Astrocyte (in vitro differentiated cells and primary cell): ENCODE measurements around the gene CALHM2. TPM values are rescaled to one million over a fixed set of nuclear protein-coding genes. Genes with fewer than 3 reads are reported as not detected.

Experiments
- DNase-seq: peaks from one replicate; pipeline ENCODE4 v3.0.0-alpha.2; 2010; ENCODE audit warnings: low read depth
- FAIRE-seq: peaks from 2 replicates; lab custom pipeline; 2011; peaks lifted over from hg19 to GRCh38; lab: Jason Lieb, UNC
- H2AFZ ChIP-seq: 2 replicates; pipeline ENCODE4 v1.6.0; 2012; ENCODE audit warnings: low read depth, low read length, inconsistent platforms
- H3K27ac ChIP-seq: 2 replicates; pipeline ENCODE4 v1.5.1; 2011; ENCODE audit warnings: low read depth, low read length, inconsistent platforms
- H3K27me3 ChIP-seq: 2 replicates; pipeline ENCODE4 v1.6.0; 2011; ENCODE audit warnings: low read length, inconsistent platforms; ENCODE audit not compliant: insufficient read depth
- H3K36me3 ChIP-seq: 2 replicates; pipeline ENCODE4 v1.5.1; 2011; ENCODE audit warnings: low read length, inconsistent platforms; ENCODE audit not compliant: insufficient read depth
- H3K4me1 ChIP-seq: 2 replicates; pipeline ENCODE4 v1.5.1; 2011; ENCODE audit warnings: low read length, inconsistent platforms; ENCODE audit not compliant: insufficient read depth
- H3K4me2 ChIP-seq: 2 replicates; pipeline ENCODE4 v1.6.0; 2012; ENCODE audit warnings: low read length, inconsistent platforms
- H3K4me3 ChIP-seq: 2 replicates; pipeline ENCODE4 v1.5.1; 2011; ENCODE audit warnings: low read depth, mild to moderate bottlenecking, low read length, inconsistent platforms; ENCODE audit not compliant: insufficient read depth
- H3K79me2 ChIP-seq: 2 replicates; pipeline ENCODE4 v1.6.0; 2012; ENCODE audit warnings: mild to moderate bottlenecking, low read length, inconsistent platforms; ENCODE audit not compliant: insufficient read depth
- H3K9ac ChIP-seq: 2 replicates; pipeline ENCODE4 v1.6.0; 2012; ENCODE audit warnings: mild to moderate bottlenecking, low read length, inconsistent platforms
- H3K9me3 ChIP-seq: 2 replicates; pipeline ENCODE4 v1.5.1; 2012; ENCODE audit warnings: low read depth, mild to moderate bottlenecking, low read length, inconsistent platforms; ENCODE audit not compliant: insufficient read depth
- H4K20me1 ChIP-seq: 2 replicates; pipeline ENCODE4 v1.6.0; 2012; ENCODE audit warnings: low read length, inconsistent platforms; ENCODE audit not compliant: insufficient read depth
- H3K27ac Mint-ChIP-seq: one replicate; pipeline ENCODE4 v1.8.0; 2021; ENCODE audit warnings: mild to moderate bottlenecking, mixed read lengths; ENCODE audit not compliant: unreplicated experiment
- H3K27me3 Mint-ChIP-seq: one replicate; pipeline ENCODE4 v1.8.0; 2021; ENCODE audit warnings: low read depth, mixed read lengths; ENCODE audit not compliant: unreplicated experiment
- H3K36me3 Mint-ChIP-seq: one replicate; pipeline ENCODE4 v1.8.0; 2021; ENCODE audit warnings: low read depth, mixed read lengths; ENCODE audit not compliant: unreplicated experiment
- H3K4me1 Mint-ChIP-seq: one replicate; pipeline ENCODE4 v1.8.0; 2021; ENCODE audit warnings: low read depth, mixed read lengths; ENCODE audit not compliant: unreplicated experiment
- H3K4me3 Mint-ChIP-seq: one replicate; pipeline ENCODE4 v1.8.0; 2021; ENCODE audit warnings: mild to moderate bottlenecking, moderate library complexity, mixed read lengths; ENCODE audit not compliant: unreplicated experiment
- H3K9me3 Mint-ChIP-seq: one replicate; pipeline ENCODE4 v1.8.0; 2021; ENCODE audit warnings: mild to moderate bottlenecking, mixed read lengths; ENCODE audit not compliant: unreplicated experiment
- CTCF ChIP-seq: IDR thresholded peaks from 2 replicates; pipeline ENCODE4 v1.5.1; 2011; ENCODE audit warnings: low read depth, mild to moderate bottlenecking, inconsistent platforms, low read length, moderate library complexity; ENCODE audit not compliant: insufficient read depth
- EZH2 ChIP-seq: IDR thresholded peaks from 2 replicates; pipeline ENCODE4 v1.6.1; 2012; ENCODE audit warnings: mild to moderate bottlenecking, low read length, inconsistent platforms; ENCODE audit not compliant: insufficient read depth
- total RNA-seq: library from RNA; stranded (reverse); gene quantifications from 2 replicates; pipeline ENCODE4 v1.2.1, GENCODE V29; 2021

CALHM2 gene
- total RNA-seq, 1 donor from 2014 or later: 1.2 TPM

- Histone ChIP-seq H3K79me2 (no peaks in the 10 kb centered on the region), H2AFZ (no peak overlapping the region), H3K4me3 (no peak overlapping the region), H3K4me1 (peaks cover 28% of the 10 kb centered on the region), H3K27me3 (no peaks in the 10 kb centered on the region), H4K20me1 (peaks cover 62% of the 10 kb centered on the region), H3K36me3 (peaks cover 30% of the 10 kb centered on the region), H3K9ac (no peak overlapping the region), H3K9me3 (no peaks in the 10 kb centered on the region), H3K27ac (no peak overlapping the region), H3K4me2 (no peak overlapping the region)
- peaks cover 22% of the 10 kb centered on the region for H3K4me1 Mint-ChIP-seq
- TF ChIP-seq EZH2 (no peak), CTCF (no peak)
- no peak overlapping the region for H3K27ac Mint-ChIP-seq
- no peaks in the 10 kb centered on the region for H3K27me3 Mint-ChIP-seq
- FAIRE-seq: no peak
- H3K36me3 Mint-ChIP-seq: peaks cover 50% of the 10 kb centered on the region
- no peak for DNase-seq
- H3K9me3 Mint-ChIP-seq: no peaks in the 10 kb centered on the region
- H3K4me3 Mint-ChIP-seq: no peak overlapping the region
Measured at GRCh38 chr10:103447187-103447586, 5.0 kb downstream of the CALHM2 start.

DNA sequence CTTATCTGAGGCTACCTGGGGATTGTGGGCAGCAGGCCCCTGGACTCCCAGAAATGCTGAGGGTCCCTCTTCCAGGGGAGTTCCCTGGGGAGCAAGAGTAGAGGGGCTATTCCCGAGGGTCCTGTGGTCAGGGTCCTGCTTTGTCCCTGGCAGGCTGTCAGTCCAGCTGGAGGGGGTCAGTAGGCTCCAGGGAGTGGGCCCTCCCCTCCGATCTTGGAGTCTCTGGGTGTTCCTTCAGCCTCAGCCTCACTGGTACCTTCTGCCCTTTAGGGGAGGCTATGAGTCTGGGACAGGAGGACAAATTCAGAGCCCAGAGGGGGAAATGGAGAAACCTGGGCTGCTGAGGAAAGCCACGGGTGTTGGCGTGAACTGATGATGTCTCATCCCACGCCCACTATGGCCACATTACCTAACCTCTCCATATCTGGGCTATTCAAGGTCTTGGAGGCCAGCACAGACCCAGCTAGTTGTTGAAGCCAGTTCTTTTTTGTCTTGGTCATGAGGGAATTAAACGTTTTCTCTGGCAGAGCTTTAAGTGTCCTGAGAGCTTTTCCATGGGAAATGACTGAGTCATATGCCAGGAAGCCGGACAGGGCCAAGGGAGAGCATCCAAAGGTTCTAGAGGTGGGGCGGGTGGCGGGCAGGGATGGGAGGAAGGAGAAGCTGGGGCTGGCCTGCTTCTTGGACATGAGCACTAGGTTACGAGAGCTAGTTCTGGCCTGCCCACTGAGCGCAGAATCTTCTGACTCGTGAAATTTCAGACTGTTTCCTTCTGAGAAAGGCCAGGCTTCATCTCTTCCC is 6.2 kb downstream of the CALHM2 start:
- Histone ChIP-seq H3K27me3 (no peaks in the 10 kb centered on the region), H3K9ac (no peak overlapping the region), H3K9me3 (no peaks in the 10 kb centered on the region), H4K20me1 (peaks cover 72% of the 10 kb centered on the region), H3K4me3 (no peak overlapping the region), H3K4me1 (peaks cover 28% of the 10 kb centered on the region), H3K27ac (no peak overlapping the region), H3K79me2 (no peaks in the 10 kb centered on the region), H3K36me3 (peaks cover 30% of the 10 kb centered on the region), H3K4me2 (no peak overlapping the region), H2AFZ (no peak overlapping the region)
- Mint-ChIP-seq H3K27me3 (no peaks in the 10 kb centered on the region), H3K9me3 (no peaks in the 10 kb centered on the region), H3K27ac (peak overlapping the region; percentile 66), H3K4me1 (peaks cover 33% of the 10 kb centered on the region), H3K4me3 (peak overlapping the region; percentile 16), H3K36me3 (peaks cover 60% of the 10 kb centered on the region)
- DNase-seq: peak; percentile 33
- no peak for FAIRE-seq
- no peak for TF ChIP-seq EZH2
- TF ChIP-seq CTCF: no peak

GRCh38 chr10:103445366-103445765 is 6.8 kb downstream of the CALHM2 start:
- Mint-ChIP-seq H3K27ac (peak overlapping the region; percentile 66), H3K36me3 (peaks cover 56% of the 10 kb centered on the region), H3K27me3 (no peaks in the 10 kb centered on the region), H3K9me3 (no peaks in the 10 kb centered on the region), H3K4me3 (no peak overlapping the region), H3K4me1 (peaks cover 36% of the 10 kb centered on the region)
- no peaks in the 10 kb centered on the region for H3K27me3 ChIP-seq
- H4K20me1 ChIP-seq: peaks cover 70% of the 10 kb centered on the region
- no peaks in the 10 kb centered on the region for H3K9me3 ChIP-seq
- peaks cover 31% of the 10 kb centered on the region for H3K4me1 ChIP-seq
- no peak overlapping the region for H3K4me3 ChIP-seq
- H3K9ac ChIP-seq: no peak overlapping the region
- H3K36me3 ChIP-seq: peaks cover 33% of the 10 kb centered on the region
- H2AFZ ChIP-seq: no peak overlapping the region
- H3K27ac ChIP-seq: no peak overlapping the region
- H3K79me2 ChIP-seq: no peaks in the 10 kb centered on the region
- DNase-seq: no peak
- TF ChIP-seq EZH2 (no peak), CTCF (no peak)
- H3K4me2 ChIP-seq: no peak overlapping the region
- no peak for FAIRE-seq
